ENCODE results near the gene ACSF2. TPM values are rescaled to one million over a fixed set of nuclear protein-coding genes. Genes with fewer than 3 reads are reported as not detected.
A peak's percentile ranks its signal among the peaks of the same experiment; 100 is the strongest.

ACSF2 gene
- total RNA-seq, 1 experiment from 2014 or later, result 63.5 TPM

GRCh38 chr17:50507871-50508572 is 82.0 kb downstream of the ACSF2 start, which contains the start of gene MYCBPAP:
MYCBPAP (plus strand) TSS chr17:50508439; CDS start chr17:50508675, 236 bp downstream.
- Histone ChIP-seq H2AFZ (ENCODE audit: low read length) (peak within 1 kb of the TSS; percentile 99), H3K27me3 (ENCODE audit: low read length) (no peaks in the 10 kb centered on the region), H3K9me3 (ENCODE audit: low read length) (no peaks in the 10 kb centered on the region), H3K79me2 (ENCODE audit: low read length) (no peaks in the 10 kb centered on the region), H3K36me3 (ENCODE audit: insufficient read depth, low read length) (no peaks in the 10 kb centered on the region), H3K4me3 (ENCODE audit: low read length) (peak within 1 kb of the TSS; percentile 94), H3K9me2 (replicated peaks; ENCODE audit: insufficient read depth, low read length) (no peaks in the 10 kb centered on the region), H3K27ac (ENCODE audit: low read length) (no peak within 1 kb of the TSS), H4K20me1 (ENCODE audit: insufficient read depth, low read depth, low read length) (no peaks in the 10 kb centered on the region), H3K4me1 (ENCODE audit: low read length) (peaks cover 15% of the 10 kb centered on the region), H3K4me2 (ENCODE audit: low read depth, low read length, poor library complexity, severe bottlenecking) (peak within 1 kb of the TSS; percentile 100), H3K9ac (ENCODE audit: low read length) (peak within 1 kb of the TSS; percentile 94)
- DNase-seq, result peak; percentile 94

GRCh38 chr17:50508573-50509460 is 82.8 kb downstream of the ACSF2 start:
- Histone ChIP-seq H3K27me3 (ENCODE audit: low read length) (no peaks in the 10 kb centered on the region), H3K36me3 (ENCODE audit: insufficient read depth, low read length) (no peaks in the 10 kb centered on the region), H3K9ac (ENCODE audit: low read length) (peak overlapping the region; percentile 94), H3K9me2 (replicated peaks; ENCODE audit: insufficient read depth, low read length) (no peaks in the 10 kb centered on the region), H3K9me3 (ENCODE audit: low read length) (no peaks in the 10 kb centered on the region), H3K27ac (ENCODE audit: low read length) (no peak overlapping the region), H2AFZ (ENCODE audit: low read length) (peak overlapping the region; percentile 99), H3K4me2 (ENCODE audit: low read depth, low read length, poor library complexity, severe bottlenecking) (peak overlapping the region; percentile 100), H3K4me1 (ENCODE audit: low read length) (peaks cover 15% of the 10 kb centered on the region), H3K79me2 (ENCODE audit: low read length) (no peaks in the 10 kb centered on the region), H4K20me1 (ENCODE audit: insufficient read depth, low read depth, low read length) (no peaks in the 10 kb centered on the region), H3K4me3 (ENCODE audit: low read length) (peak overlapping the region; percentile 94)
- DNase-seq, result no peak

- Histone ChIP-seq H3K4me2 (ENCODE audit: low read depth, low read length, poor library complexity, severe bottlenecking) (no peak overlapping the region), H3K9me2 (replicated peaks; ENCODE audit: insufficient read depth, low read length) (no peaks in the 10 kb centered on the region), H3K4me3 (ENCODE audit: low read length) (no peak overlapping the region), H3K27me3 (ENCODE audit: low read length) (no peaks in the 10 kb centered on the region), H3K36me3 (ENCODE audit: insufficient read depth, low read length) (no peaks in the 10 kb centered on the region), H3K9ac (ENCODE audit: low read length) (no peak overlapping the region), H3K79me2 (ENCODE audit: low read length) (no peaks in the 10 kb centered on the region), H3K9me3 (ENCODE audit: low read length) (no peaks in the 10 kb centered on the region), H3K27ac (ENCODE audit: low read length) (no peak overlapping the region), H2AFZ (ENCODE audit: low read length) (no peak overlapping the region), H4K20me1 (ENCODE audit: insufficient read depth, low read depth, low read length) (no peaks in the 10 kb centered on the region), H3K4me1 (ENCODE audit: low read length) (peaks cover 23% of the 10 kb centered on the region)
- no peak for DNase-seq
Observed at GRCh38 chr17:50511058-50511457, 85.0 kb downstream of the ACSF2 start.

GRCh38 chr17:50513495-50513894 is 87.5 kb downstream of the ACSF2 start:
- Histone ChIP-seq H4K20me1 (ENCODE audit: insufficient read depth, low read depth, low read length) (no peaks in the 10 kb centered on the region), H2AFZ (ENCODE audit: low read length) (no peak overlapping the region), H3K27ac (ENCODE audit: low read length) (no peak overlapping the region), H3K27me3 (ENCODE audit: low read length) (no peaks in the 10 kb centered on the region), H3K79me2 (ENCODE audit: low read length) (no peaks in the 10 kb centered on the region), H3K36me3 (ENCODE audit: insufficient read depth, low read length) (no peaks in the 10 kb centered on the region), H3K4me1 (ENCODE audit: low read length) (peaks cover 16% of the 10 kb centered on the region), H3K9me2 (replicated peaks; ENCODE audit: insufficient read depth, low read length) (no peaks in the 10 kb centered on the region), H3K4me2 (ENCODE audit: low read depth, low read length, poor library complexity, severe bottlenecking) (no peak overlapping the region), H3K9me3 (ENCODE audit: low read length) (no peaks in the 10 kb centered on the region), H3K4me3 (ENCODE audit: low read length) (no peak overlapping the region), H3K9ac (ENCODE audit: low read length) (no peak overlapping the region)
- no peak for DNase-seq

GRCh38 chr17:50514388-50514787 is 88.4 kb downstream of the ACSF2 start:
- Histone ChIP-seq H3K79me2 (ENCODE audit: low read length) (no peaks in the 10 kb centered on the region), H3K4me3 (ENCODE audit: low read length) (no peak overlapping the region), H3K36me3 (ENCODE audit: insufficient read depth, low read length) (no peaks in the 10 kb centered on the region), H3K4me2 (ENCODE audit: low read depth, low read length, poor library complexity, severe bottlenecking) (no peak overlapping the region), H3K9ac (ENCODE audit: low read length) (no peak overlapping the region), H2AFZ (ENCODE audit: low read length) (no peak overlapping the region), H3K9me2 (replicated peaks; ENCODE audit: insufficient read depth, low read length) (no peaks in the 10 kb centered on the region), H4K20me1 (ENCODE audit: insufficient read depth, low read depth, low read length) (no peaks in the 10 kb centered on the region), H3K9me3 (ENCODE audit: low read length) (no peaks in the 10 kb centered on the region), H3K4me1 (ENCODE audit: low read length) (peaks cover 8% of the 10 kb centered on the region), H3K27me3 (ENCODE audit: low read length) (no peaks in the 10 kb centered on the region), H3K27ac (ENCODE audit: low read length) (no peak overlapping the region)
- no peak for DNase-seq

- DNase-seq, result no peak
- H3K36me3 ChIP-seq (ENCODE audit: insufficient read depth, low read length), result no peaks in the 10 kb centered on the region
- H3K9me3 ChIP-seq (ENCODE audit: low read length), result no peaks in the 10 kb centered on the region
- H3K9me2 ChIP-seq (replicated peaks; ENCODE audit: insufficient read depth, low read length), result no peaks in the 10 kb centered on the region
- H3K27ac ChIP-seq (ENCODE audit: low read length), result no peak overlapping the region
- H3K4me1 ChIP-seq (ENCODE audit: low read length), result peaks cover 8% of the 10 kb centered on the region
- H3K9ac ChIP-seq (ENCODE audit: low read length), result no peak overlapping the region
- H3K27me3 ChIP-seq (ENCODE audit: low read length), result no peaks in the 10 kb centered on the region
- H3K4me2 ChIP-seq (ENCODE audit: low read depth, low read length, poor library complexity, severe bottlenecking), result peak overlapping the region; percentile 7
- no peak overlapping the region for H2AFZ ChIP-seq (ENCODE audit: low read length)
- H3K4me3 ChIP-seq (ENCODE audit: low read length), result no peak overlapping the region
- no peaks in the 10 kb centered on the region for H3K79me2 ChIP-seq (ENCODE audit: low read length)
- H4K20me1 ChIP-seq (ENCODE audit: insufficient read depth, low read depth, low read length), result no peaks in the 10 kb centered on the region
Observed at GRCh38 chr17:50514936-50515702, 89.1 kb downstream of the ACSF2 start.

- H3K4me2 ChIP-seq (ENCODE audit: low read depth, low read length, poor library complexity, severe bottlenecking), result no peak overlapping the region
- no peaks in the 10 kb centered on the region for H3K27me3 ChIP-seq (ENCODE audit: low read length)
- no peak overlapping the region for H2AFZ ChIP-seq (ENCODE audit: low read length)
- H3K36me3 ChIP-seq (ENCODE audit: insufficient read depth, low read length), result no peaks in the 10 kb centered on the region
- H3K27ac ChIP-seq (ENCODE audit: low read length), result no peak overlapping the region
- H3K9me3 ChIP-seq (ENCODE audit: low read length), result no peaks in the 10 kb centered on the region
- no peak for DNase-seq
- no peak overlapping the region for H3K4me3 ChIP-seq (ENCODE audit: low read length)
- no peaks in the 10 kb centered on the region for H3K9me2 ChIP-seq (replicated peaks; ENCODE audit: insufficient read depth, low read length)
- no peaks in the 10 kb centered on the region for H4K20me1 ChIP-seq (ENCODE audit: insufficient read depth, low read depth, low read length)
- no peak overlapping the region for H3K9ac ChIP-seq (ENCODE audit: low read length)
- H3K79me2 ChIP-seq (ENCODE audit: low read length), result no peaks in the 10 kb centered on the region
- H3K4me1 ChIP-seq (ENCODE audit: low read length), result peaks cover 8% of the 10 kb centered on the region
Observed at GRCh38 chr17:50517011-50517410, 91.0 kb downstream of the ACSF2 start.

All from Karpas-422 (cell line).